Pulmonary artery endothelial cell (primary cell): Measurements from ENCODE around the gene SEPTIN2. TPM values are rescaled to one million over a fixed set of nuclear protein-coding genes. Genes with fewer than 3 reads are reported as not detected.
"Not testable (repeated sequence)": the region's sequence is repeated elsewhere in the genome, so short reads cannot be mapped to it uniquely, and the experiment has no call there.

Experiments
- DNase-seq: peaks from one replicate; pipeline ENCODE4 v3.0.0-alpha.2; 2011; ENCODE audit warnings: low read depth, low spot score
- total RNA-seq: library from RNA; depleted of rRNA; stranded (reverse); fragments of >200 nt; gene quantifications from 2 replicates; pipeline ENCODE4 v1.2.3, GENCODE V29; 2014

Gene SEPTIN2
- total RNA-seq, 1 donor from 2014 or later = 499 TPM

- DNase-seq = no peak
Measured at GRCh38 chr2:241379481-241380480, 64.1 kb downstream of the SEPTIN2 start.

DNA sequence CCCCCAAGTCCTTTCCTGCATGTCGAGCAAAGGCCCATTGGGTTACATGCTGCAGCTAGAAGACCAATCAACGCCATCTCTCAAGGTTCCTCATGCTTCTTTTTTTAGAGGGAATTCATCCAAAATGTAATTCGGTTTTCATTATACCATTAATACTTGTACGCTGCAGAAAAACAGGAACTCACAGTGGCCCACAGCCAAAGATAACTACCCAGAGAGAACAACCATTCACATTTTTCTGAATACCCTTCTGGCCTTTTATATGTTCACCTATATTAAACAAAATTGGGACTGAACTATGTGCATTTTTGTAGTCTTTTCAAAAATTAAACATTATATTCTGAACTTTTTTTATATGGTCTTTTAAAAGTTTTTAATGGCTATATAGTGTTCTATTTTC is 66.1 kb downstream of the SEPTIN2 start:
- DNase-seq = no peak

- DNase-seq = not testable (repeated sequence)
Measured at GRCh38 chr2:241385450-241385849, 69.7 kb downstream of the SEPTIN2 start.

- DNase-seq = no peak
Measured at GRCh38 chr2:241386519-241386918, 70.8 kb downstream of the SEPTIN2 start.

- no peak for DNase-seq
Measured at GRCh38 chr2:241389697-241390096, 74.0 kb downstream of the SEPTIN2 start.

DNA sequence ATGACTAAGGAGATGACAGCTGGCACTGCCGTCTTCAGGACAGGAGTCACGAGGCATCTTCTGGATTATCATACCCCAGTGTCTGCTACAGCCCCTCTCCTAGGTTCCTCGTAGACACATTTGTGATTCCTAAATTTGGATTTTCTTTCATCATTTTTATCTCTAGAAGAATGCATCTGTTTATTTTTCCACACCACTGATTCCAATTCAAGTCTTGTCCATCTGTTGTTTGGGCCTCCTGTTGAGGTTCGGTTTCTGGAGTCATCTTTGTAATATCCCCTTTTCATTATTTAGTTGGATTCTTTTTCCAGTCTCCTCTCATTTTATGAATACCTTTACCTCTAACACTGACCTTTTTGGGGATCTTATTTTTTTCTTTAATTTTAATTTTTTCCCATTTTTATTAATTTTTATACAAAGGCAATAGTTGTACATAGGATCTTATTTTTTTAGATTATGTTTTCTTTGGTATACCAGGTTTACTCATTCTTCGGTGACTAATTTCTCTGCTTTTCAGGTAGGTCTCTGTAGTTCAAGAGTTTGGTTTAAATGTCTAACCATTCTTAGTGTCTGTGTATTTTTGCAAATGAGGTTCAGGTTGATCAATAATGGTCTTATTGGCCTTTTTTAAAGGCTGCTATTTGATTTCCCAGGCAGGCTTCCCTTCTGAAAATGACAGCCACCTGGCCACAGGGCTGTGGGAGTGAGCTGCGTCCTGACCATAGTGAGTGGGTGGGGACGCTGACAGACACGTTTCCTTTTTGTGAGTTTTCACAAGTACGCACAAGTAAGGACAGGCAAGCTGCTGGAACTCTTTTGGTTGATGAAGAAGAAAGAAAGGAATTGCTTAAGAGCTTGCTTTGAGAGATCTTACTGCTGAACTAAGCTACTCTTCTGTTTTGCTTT is 74.8 kb downstream of the SEPTIN2 start:
- DNase-seq = no peak

DNA sequence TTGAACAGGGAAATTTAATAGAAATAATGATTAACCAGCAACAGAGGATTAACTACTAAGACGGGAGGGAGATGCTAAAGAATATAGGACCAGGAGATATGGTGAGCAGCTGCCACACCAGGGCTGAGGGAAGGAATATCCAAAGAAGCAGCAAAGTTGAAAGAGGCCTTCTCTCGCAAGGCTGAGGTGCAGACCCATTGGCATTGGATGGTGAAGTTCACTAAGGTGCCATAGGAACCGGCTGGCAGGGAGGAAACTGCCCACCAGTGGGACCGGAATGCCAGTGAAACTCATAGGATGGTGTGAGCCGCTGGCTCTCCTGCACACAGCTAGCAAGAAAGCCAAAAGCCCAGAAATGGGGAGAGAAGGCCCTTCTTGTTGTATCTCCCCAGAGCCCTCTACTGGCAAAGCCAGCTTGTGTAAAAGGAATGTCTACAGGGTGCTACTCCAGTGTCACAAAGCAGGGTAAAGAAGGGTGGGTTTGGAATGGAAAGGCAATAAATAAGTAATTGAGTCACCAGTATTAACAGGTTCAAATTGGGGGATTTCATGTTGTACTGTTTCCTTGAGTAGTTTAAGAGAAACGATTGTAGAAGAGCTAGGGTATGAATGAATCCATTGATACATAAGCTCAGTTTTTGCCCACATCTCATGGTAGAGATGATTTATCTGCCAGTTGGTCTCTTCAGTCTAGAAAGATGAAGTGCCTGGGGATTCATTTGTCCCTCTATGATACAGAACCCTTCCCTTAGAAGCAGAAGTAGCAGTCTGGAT is 76.4 kb downstream of the SEPTIN2 start:
- DNase-seq = no peak

DNA sequence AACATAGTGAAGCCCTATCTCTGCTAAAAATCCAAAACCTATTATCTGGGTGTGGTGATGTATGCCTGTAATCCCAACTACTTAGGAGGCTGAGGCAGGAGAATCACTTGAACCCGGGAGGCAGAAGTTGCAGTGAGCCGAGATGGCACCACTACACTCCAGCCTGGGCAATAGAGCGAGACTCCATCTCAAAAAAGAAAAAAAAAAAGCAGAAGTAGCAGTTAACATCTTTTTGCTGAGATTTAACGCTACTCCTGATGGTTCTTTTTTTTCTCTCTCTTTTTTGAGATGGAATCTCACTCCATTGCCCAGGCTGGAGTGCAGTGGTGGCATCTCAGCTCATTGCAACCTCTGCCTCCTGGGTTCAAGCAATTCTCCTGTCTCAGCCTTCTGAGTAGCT is 77.0 kb downstream of the SEPTIN2 start:
- not testable (repeated sequence) for DNase-seq

DNA sequence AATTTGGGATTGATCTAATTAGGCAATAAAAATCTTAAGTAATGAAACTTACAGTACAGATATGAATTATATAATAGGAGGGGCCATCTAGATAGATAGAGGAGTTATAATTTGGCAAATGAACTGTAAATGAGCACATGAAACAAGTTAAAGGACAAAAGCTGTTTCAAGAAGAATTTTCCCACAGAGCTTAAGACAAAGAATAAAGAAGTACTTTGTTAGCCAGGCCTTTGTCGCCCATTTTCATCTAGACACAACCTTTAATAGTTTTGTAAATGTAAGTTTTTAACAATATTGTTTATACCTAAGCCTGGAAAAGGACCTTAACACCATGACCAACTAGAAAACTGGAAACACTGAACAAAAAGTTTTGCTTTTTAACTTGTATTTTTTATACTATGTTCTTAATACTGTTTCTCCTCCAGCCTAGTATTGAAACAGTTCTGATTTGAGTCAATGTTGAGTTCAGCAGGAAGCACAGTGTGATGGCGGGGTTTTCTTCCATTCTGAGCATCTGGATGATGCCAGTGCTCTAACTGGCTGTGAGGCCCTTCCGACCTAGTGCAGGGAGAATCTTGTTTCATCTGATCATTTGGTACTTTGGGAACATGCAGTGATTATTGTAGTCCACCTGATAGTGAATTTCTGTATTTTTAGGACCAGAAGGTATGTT is 77.9 kb downstream of the SEPTIN2 start:
- no peak for DNase-seq

DNA sequence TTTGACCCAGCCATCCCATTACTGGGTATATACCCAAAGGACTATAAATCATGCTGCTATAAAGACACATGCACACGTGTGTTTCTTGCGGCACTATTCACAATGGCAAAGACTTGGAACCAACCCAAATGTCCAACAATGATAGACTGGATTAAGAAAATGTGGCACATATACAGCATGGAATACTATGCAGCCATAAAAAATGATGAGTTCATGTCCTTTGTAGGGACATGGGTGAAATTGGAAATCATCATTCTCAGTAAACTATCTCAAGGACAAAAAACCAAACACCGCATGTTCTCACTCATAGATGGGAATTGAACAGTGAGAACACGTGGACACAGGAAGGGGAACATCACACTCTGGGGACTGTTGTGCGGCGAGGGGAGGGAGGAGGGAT is 81.1 kb downstream of the SEPTIN2 start:
- not testable (repeated sequence) for DNase-seq

- DNase-seq = no peak
Measured at GRCh38 chr2:241399941-241400922, 84.5 kb downstream of the SEPTIN2 start.

Other genes starting within 250 kb of the SEPTIN2 start
- gene MTERF4, start 213.6 kb upstream of the SEPTIN2 start, total RNA-seq = 48.1 TPM in 2 replicates
- gene PASK, start 166.5 kb upstream of the SEPTIN2 start, total RNA-seq = 5.5 and 10.5 TPM in 2 replicates
- 45.9 and 59.5 TPM in 2 replicates for gene PPP1R7, start 165.5 kb upstream of the SEPTIN2 start, total RNA-seq
- 0.25 and 0.59 TPM in 2 replicates for gene ANO7, start 127.2 kb upstream of the SEPTIN2 start, total RNA-seq
- 765 and 980 TPM in 2 replicates for gene HDLBP, start 253 bp upstream of the SEPTIN2 start, total RNA-seq
- 37.2 and 41.6 TPM in 2 replicates for gene FARP2, start 40.4 kb downstream of the SEPTIN2 start, total RNA-seq
- 324 and 396 TPM in 2 replicates for gene STK25, start 192.7 kb downstream of the SEPTIN2 start, total RNA-seq
- 39.4 and 57.5 TPM in 2 replicates for gene BOK, start 242.8 kb downstream of the SEPTIN2 start, total RNA-seq